Right lobe of liver (tissue), 6 donors: ENCODE measurements around the gene TRMT10B. TPM values are rescaled to one million over a fixed set of nuclear protein-coding genes. Genes with fewer than 3 reads are reported as not detected.
A peak's percentile ranks its signal among the peaks of the same experiment; 100 is the strongest.

ENCODE experiments used
- ATAC-seq, 4 donors: fragments of 200-7000 bp; cut with Tn5 transposase; one replicate each; pipeline ENCODE4 v1.9.1; 2020; ENCODE audit warnings: mild to moderate bottlenecking in 4 of 4, moderate library complexity in 4 of 4
- DNase-seq, 3 donors: peaks; one replicate each; pipeline ENCODE4 v3.0.0-alpha.2; 2020
- H3K27ac ChIP-seq, 3 donors: fragments of 200-600 bp; one replicate each; pipeline ENCODE4 v1.8.0; 2022
- H3K27me3 ChIP-seq, 2 donors: fragments of 200-600 bp; one replicate each; pipeline ENCODE4 v1.8.0; 2022
- H3K36me3 ChIP-seq, 4 donors: fragments of 200-600 bp; sonication (generic) in 1 of 4; one replicate each; pipeline versions ENCODE4 v1.5.1 to v1.8.0; 2017 to 2022; ENCODE audit warnings: control low read depth in 1 of 4
- H3K4me1 ChIP-seq, 4 donors: fragments of 200-600 bp; sonication (generic) in 1 of 4; one replicate each; pipeline versions ENCODE4 v1.5.1 to v1.8.0; 2017 to 2022; ENCODE audit warnings: control low read depth in 1 of 4
- H3K4me3 ChIP-seq, 3 donors: fragments of 200-600 bp; one replicate each; pipeline ENCODE4 v1.8.0; 2022
- H3K9me3 ChIP-seq, 4 donors: fragments of 200-600 bp; sonication (generic) in 1 of 4; one replicate each; pipeline versions ENCODE4 v1.5.1 to v1.8.0; 2017 to 2022; ENCODE audit warnings: control low read depth in 1 of 4
- POLR2A ChIP-seq: fragments of 450-650 bp; IDR thresholded peaks from one replicate; pipeline ENCODE4 v1.6.1; 2017; ENCODE audit warnings: antibody characterized with exemption, mild to moderate bottlenecking
- WGBS: methylation state at CpG from one replicate; pipeline ENCODE4 v1.1.6; 2018; ENCODE audit warnings: low coverage, low lambda C conversion rate; ENCODE audit not compliant: insufficient coverage; ENCODE audit errors: missing lambda C conversion rate; 5-methylcytosine and 5-hydroxymethylcytosine counted together
- intact Hi-C, 2 donors: fragments of 100-400 bp; cut with DNase I; formaldehyde crosslinking; loops; one replicate each; pipeline versions ENCODE4 v1.11.2 to v1.14.1; 2022
- total RNA-seq, 6 experiments: library from RNA; depleted of rRNA in 2 of 6; stranded (reverse); fragments of >200 nt in 2 of 6; fragmentation: NEBNext Ultra II Directional in 3 of 6; extraction: Animal tissue kit (Norgen Biotek cat#: 25700) in 3 of 6; gene quantifications; one replicate each; pipeline versions ENCODE4 v1.1.0 to v1.2.4, GENCODE V29; 2016 to 2023
- TF ChIP-seq, protein P1 (sequence below), 4 donors: fragments of 200-600 bp in 3 of 4; fragments of 450-650 bp in 1 of 4; IDR thresholded peaks; one replicate each; pipeline versions ENCODE4 v1.5.1 to v1.8.0; 2016 to 2022; ENCODE audit warnings: antibody characterized with exemption in 4 of 4, mild to moderate bottlenecking in 2 of 4
- donor health status: DM: no; HTN: yes; CAD: no.
- donor health status: DM: no; HTN: no; CAD: no.
- donor health status: DM: no; HTN: no; CAD: no.
- donor health status: DM: no; HTN: yes; CAD: no.
- donor health status: DM: no; HTN: yes; CAD: no.

Gene TRMT10B
- total RNA-seq, 6 experiments from 2014 or later = 2.2 to 4.9 (median 3.3) TPM

DNA sequence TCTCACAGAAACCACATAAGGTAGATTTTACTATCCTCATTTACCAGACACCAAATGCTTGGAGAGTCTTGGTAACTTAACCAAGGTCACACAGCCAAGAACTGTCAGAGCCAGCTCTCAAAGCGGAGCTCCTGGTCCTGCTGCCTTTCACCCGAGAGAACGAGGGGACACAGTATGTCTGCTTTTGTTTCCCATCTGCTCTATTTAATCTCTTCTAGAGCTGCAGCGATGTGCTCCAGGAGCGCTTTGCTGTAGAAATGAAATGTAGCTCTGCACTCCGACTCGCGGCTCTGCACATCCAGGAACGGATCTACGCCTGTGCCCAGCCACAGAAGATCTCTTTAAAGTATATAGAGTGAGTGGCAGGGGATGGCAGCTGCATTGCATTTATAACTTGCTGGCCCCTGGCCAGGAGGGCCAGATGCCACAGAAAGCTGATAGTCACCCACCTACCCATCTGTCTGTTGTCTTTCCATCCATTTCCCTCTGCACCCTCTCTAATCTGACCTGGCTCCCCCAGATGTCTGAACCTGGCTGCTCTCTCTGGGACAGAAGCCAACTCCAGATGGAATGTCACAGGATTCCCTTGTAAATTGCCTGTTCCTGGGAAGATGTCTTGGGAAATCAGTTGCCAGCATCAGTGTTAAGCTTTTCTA lies 21.4 kb upstream of the TRMT10B start:
- no peak for ATAC-seq
- Histone ChIP-seq H3K27ac (no peak overlapping the region), H3K27me3 (no peaks in the 10 kb centered on the region), H3K4me1 (no peaks in the 10 kb centered on the region), H3K4me3 (no peak overlapping the region), H3K9me3 (no peaks in the 10 kb centered on the region), H3K36me3 (no peaks in the 10 kb centered on the region)
- no peak for TF ChIP-seq POLR2A
- TF ChIP-seq, protein P1, sequence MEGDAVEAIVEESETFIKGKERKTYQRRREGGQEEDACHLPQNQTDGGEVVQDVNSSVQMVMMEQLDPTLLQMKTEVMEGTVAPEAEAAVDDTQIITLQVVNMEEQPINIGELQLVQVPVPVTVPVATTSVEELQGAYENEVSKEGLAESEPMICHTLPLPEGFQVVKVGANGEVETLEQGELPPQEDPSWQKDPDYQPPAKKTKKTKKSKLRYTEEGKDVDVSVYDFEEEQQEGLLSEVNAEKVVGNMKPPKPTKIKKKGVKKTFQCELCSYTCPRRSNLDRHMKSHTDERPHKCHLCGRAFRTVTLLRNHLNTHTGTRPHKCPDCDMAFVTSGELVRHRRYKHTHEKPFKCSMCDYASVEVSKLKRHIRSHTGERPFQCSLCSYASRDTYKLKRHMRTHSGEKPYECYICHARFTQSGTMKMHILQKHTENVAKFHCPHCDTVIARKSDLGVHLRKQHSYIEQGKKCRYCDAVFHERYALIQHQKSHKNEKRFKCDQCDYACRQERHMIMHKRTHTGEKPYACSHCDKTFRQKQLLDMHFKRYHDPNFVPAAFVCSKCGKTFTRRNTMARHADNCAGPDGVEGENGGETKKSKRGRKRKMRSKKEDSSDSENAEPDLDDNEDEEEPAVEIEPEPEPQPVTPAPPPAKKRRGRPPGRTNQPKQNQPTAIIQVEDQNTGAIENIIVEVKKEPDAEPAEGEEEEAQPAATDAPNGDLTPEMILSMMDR (IDR thresholded peaks at IDR 0.05) = no peak
- 79% methylated on average over 10 of the region's 10 CpGs for WGBS
- intact Hi-C loops = no loop called here
- no peak for DNase-seq

DNA sequence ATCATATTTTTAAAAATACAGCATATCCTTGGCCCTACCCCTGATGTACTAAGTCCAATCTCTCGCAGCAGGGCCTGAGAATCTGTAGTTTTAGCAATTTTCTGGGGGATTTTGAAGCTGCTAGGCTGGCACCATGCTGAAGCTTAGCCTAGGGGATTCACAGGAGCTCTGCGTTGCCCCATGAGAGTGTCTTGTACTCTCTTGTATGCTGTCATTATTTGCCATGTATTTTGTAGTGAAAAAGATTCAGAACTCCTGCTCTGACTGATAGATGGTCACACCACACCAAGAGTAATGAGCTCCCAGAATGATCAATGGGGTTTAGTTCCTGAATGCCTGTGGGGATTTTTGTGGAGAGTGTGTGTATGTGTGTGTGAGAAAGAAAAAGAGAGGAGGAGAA lies 20.7 kb upstream of the TRMT10B start:
- no peak for DNase-seq
- Histone ChIP-seq H3K9me3 (no peaks in the 10 kb centered on the region), H3K36me3 (no peaks in the 10 kb centered on the region), H3K4me1 (no peaks in the 10 kb centered on the region), H3K27me3 (no peaks in the 10 kb centered on the region), H3K4me3 (no peak overlapping the region), H3K27ac (no peak overlapping the region)
- ATAC-seq = no peak
- TF ChIP-seq, protein P1 (IDR thresholded peaks at IDR 0.05) = no peak
- TF ChIP-seq POLR2A = no peak
- 55% methylated on average over 2 of the region's 2 CpGs for WGBS
- intact Hi-C loops = no loop called here

DNA sequence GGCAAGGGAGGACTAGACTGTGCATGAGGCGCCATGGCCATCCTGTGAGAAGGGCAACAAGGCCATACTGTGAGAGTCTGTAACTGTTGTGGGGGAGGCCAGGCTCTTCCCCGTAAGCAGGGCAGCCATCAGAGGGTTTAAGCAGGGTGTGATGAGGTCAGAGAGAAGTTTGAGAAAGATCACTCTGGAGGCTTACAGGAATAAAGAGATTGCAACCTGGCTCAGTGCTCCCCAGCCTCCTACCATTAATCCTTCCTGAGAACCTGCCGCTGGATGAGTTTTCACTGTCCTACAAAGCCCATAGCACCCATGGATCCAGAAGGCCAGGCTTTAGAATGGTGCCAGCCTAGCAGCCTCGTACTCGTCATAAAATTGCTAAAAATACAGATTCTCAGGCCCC lies 14.4 kb upstream of the TRMT10B start:
- no peak for TF ChIP-seq POLR2A
- Histone ChIP-seq H3K4me1 (no peaks in the 10 kb centered on the region), H3K9me3 (no peaks in the 10 kb centered on the region), H3K27me3 (no peaks in the 10 kb centered on the region), H3K36me3 (no peaks in the 10 kb centered on the region), H3K27ac (no peak overlapping the region), H3K4me3 (no peak overlapping the region)
- ATAC-seq (no peak), DNase-seq (no peak)
- intact Hi-C loops = no loop called here
- 83% methylated on average over 3 of the region's 5 CpGs for WGBS

DNA sequence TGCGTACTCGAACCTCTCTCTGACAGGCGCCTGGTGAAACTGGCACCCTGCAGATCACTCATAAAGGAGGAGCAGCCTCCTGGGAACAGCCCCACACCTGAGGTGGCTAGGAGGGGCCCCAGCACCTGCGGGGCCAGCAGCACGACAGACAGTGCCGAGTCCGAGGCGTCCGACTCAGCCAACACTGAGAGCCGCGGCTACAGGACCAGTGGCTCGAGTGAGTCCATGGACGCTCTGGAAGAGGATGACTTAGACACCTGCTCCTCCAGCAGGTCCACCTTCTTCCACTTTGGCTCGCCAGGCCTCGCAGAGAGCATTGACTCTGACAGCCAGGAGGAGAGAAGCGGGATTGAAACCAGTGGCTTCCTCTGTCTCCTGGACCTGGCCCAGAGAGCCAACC lies 13.5 kb upstream of the TRMT10B start:
- 91% methylated on average over 4 of the region's 16 CpGs for WGBS
- Histone ChIP-seq H3K9me3 (no peaks in the 10 kb centered on the region), H3K36me3 (no peaks in the 10 kb centered on the region), H3K4me3 (no peak overlapping the region), H3K27me3 (no peaks in the 10 kb centered on the region), H3K27ac (no peak overlapping the region), H3K4me1 (no peaks in the 10 kb centered on the region)
- intact Hi-C loops = no loop called here
- DNase-seq (no peak), ATAC-seq (no peak)
- TF ChIP-seq, protein P1 (IDR thresholded peaks at IDR 0.05) = no peak
- no peak for TF ChIP-seq POLR2A

DNA sequence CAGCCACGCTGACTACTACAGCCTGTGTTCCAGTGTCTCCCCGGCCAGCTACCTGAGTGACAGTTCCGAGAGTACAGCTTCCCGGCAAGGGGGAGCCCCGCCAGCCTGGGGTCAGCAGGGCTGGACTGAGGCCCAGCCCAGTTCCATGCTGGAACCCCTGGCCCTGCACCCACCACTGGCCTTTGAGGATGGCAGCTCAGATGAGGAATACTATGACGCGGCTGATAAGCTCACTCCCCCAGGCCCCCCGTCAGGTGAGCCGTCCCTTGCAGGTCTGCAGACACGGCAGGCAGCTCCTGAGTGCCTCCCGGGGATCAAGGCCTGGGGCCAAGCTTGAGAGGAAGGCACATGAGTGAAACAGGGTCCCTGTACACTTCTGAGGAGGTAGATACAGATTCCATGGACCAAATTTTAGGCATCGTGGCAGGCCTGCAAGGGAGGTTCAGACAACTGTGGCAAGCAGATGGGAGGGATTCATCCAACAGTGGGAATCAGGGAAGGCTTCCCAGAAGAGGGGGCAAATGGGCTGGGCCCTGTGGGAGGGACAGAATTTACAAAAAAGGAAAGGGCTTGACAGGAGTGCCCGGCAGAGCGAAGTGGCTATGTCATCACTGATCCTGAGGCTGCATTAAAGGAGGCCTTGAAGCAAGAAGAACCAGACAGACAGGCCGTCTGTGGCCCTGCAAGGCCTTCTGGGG lies 12.8 kb upstream of the TRMT10B start:
- ATAC-seq (peak in 1 of 4 donors; percentile 10), DNase-seq (no peak)
- H3K27ac ChIP-seq = no peak overlapping the region
- intact Hi-C loops = no loop called here
- WGBS = 48% methylated on average over 5 of the region's 15 CpGs
- H3K4me3 ChIP-seq = no peak overlapping the region
- TF ChIP-seq, protein P1 (IDR thresholded peaks at IDR 0.05) = no peak
- no peak for TF ChIP-seq POLR2A
- no peaks in the 10 kb centered on the region for H3K27me3 ChIP-seq
- no peaks in the 10 kb centered on the region for H3K36me3 ChIP-seq
- H3K9me3 ChIP-seq = no peaks in the 10 kb centered on the region
- H3K4me1 ChIP-seq = no peaks in the 10 kb centered on the region
